Measurements from ENCODE around the gene MRPS14.

DNA sequence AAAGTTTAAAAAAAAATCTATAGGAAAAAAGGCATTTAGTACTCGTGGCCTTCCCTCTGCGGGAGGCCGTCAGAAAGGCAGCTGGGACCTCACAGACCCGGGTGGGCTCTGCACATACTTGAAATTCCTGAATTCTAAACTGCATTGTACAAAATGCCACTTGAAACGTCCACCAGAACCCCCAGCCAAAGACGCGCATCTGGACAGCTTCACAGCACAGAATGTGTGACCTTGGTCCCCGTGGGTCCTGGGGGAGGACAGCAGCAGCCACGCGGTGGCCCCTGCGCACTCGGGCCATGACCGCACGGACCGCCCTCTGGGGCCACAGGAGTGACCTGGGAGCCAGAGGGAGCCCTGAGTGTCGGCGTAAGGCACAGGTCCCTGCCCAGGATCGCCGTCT, 20.6 kb upstream of the MRPS14 start:
- TF ChIP-seq CTCF (conservative IDR thresholded peaks at IDR 0.05 in 1 of 2, IDR thresholded peaks at IDR 0.05 in 1 of 2; ENCODE audit: low read depth in 1 of 2, low read length in 2 of 2) (no peak), EZH2 (IDR thresholded peaks at IDR 0.05; ENCODE audit: low read length, missing control alignments) (no peak)
